DND-41 (cell line): ENCODE results near the gene SVIL.
"Not testable (repeated sequence)": the region's sequence is repeated elsewhere in the genome, so short reads cannot be mapped to it uniquely, and the experiment has no call there.

ENCODE experiments used
- ATAC-seq: fragments of 200-7000 bp; cut with Tn5 transposase; 3 replicates; pipeline ENCODE4 v1.9.1; 2021; ENCODE audit warnings: low read depth; ENCODE audit not compliant: insufficient read depth
- DNase-seq: peaks from one replicate; pipeline ENCODE4 v3.0.0-alpha.2; 2020
- H2AFZ ChIP-seq: 2 replicates; pipeline ENCODE4 v1.6.0; 2012; ENCODE audit warnings: low read depth, low read length
- H3K27ac ChIP-seq: 2 replicates; pipeline ENCODE4 v1.5.1; 2012; ENCODE audit warnings: low read length, inconsistent platforms
- H3K27me3 ChIP-seq: fragments of 200-600 bp; sonication (generic); 2 replicates; pipeline ENCODE4 v1.6.0; 2012; ENCODE audit warnings: low read length, mild to moderate bottlenecking, inconsistent platforms; ENCODE audit not compliant: insufficient read depth, poor library complexity
- H3K36me3 ChIP-seq: 2 replicates; pipeline ENCODE4 v1.5.1; 2012; ENCODE audit warnings: low read length, inconsistent platforms; ENCODE audit not compliant: insufficient read depth
- H3K4me1 ChIP-seq: 2 replicates; pipeline ENCODE4 v1.5.1; 2012; ENCODE audit warnings: mild to moderate bottlenecking, low read length; ENCODE audit not compliant: insufficient read depth
- H3K4me2 ChIP-seq: 2 replicates; pipeline ENCODE4 v1.6.0; 2012; ENCODE audit warnings: mild to moderate bottlenecking, moderate library complexity, low read length, inconsistent platforms; ENCODE audit not compliant: insufficient read depth
- H3K4me3 ChIP-seq, 2 experiments: fragments of 200-600 bp in 1 of 2; shearing (Covaris generic) in 1 of 2; 2 replicates each; pipeline ENCODE4 v1.5.1; 2012 to 2016; ENCODE audit warnings: inconsistent platforms in 2 of 2, low read length in 2 of 2, mild to moderate bottlenecking in 2 of 2, low read depth in 1 of 2, moderate library complexity in 1 of 2
- H3K79me2 ChIP-seq: 2 replicates; pipeline ENCODE4 v1.6.0; 2012; ENCODE audit warnings: low read length, inconsistent platforms; ENCODE audit not compliant: insufficient read depth
- H3K9ac ChIP-seq: 2 replicates; pipeline ENCODE4 v1.6.0; 2012; ENCODE audit warnings: low read depth, mild to moderate bottlenecking, inconsistent platforms, low read length, moderate library complexity
- H3K9me3 ChIP-seq: 2 replicates; pipeline ENCODE4 v1.5.1; 2012; ENCODE audit warnings: low read length, moderate library complexity, mild to moderate bottlenecking, inconsistent platforms; ENCODE audit not compliant: insufficient read depth, severe bottlenecking
- H4K20me1 ChIP-seq: 2 replicates; pipeline ENCODE4 v1.6.0; 2012; ENCODE audit warnings: low read length; ENCODE audit not compliant: insufficient read depth
- EZH2 ChIP-seq: IDR thresholded peaks from 3 replicates; pipeline ENCODE4 v1.6.1; 2012; ENCODE audit warnings: borderline replicate concordance, low read depth, mild to moderate bottlenecking, moderate library complexity, low read length, inconsistent platforms; ENCODE audit not compliant: severe bottlenecking
- TF ChIP-seq, protein P1 (sequence below): IDR thresholded peaks from 2 replicates; pipeline ENCODE4 v1.5.1; 2012; ENCODE audit warnings: borderline replicate concordance, low read length, moderate library complexity, mild to moderate bottlenecking; ENCODE audit not compliant: poor library complexity, severe bottlenecking; ENCODE audit errors: extremely low read depth

SVIL gene

DNA sequence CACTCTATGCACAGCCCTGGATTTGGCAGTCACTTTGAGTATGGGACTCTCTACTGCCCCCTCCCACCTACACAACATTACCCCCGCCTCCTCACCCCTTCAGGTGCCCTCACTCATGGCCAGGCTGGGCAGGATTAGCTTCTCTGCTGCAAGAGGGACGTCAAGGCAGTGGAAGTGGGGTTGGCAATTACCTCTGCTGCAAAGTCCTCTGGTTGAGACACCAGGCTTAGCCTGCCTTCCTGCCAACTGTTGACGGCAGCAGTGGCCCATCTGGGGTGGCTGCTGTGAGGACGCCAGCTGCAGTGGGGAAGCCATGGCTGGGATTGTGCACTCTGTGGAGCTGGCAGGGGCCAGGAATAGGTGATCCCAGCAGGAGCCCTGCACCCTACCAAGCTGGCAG, 26.7 kb downstream of the SVIL start:
- DNase-seq: no peak
- H3K27ac ChIP-seq: no peak overlapping the region
- TF ChIP-seq, protein P1, sequence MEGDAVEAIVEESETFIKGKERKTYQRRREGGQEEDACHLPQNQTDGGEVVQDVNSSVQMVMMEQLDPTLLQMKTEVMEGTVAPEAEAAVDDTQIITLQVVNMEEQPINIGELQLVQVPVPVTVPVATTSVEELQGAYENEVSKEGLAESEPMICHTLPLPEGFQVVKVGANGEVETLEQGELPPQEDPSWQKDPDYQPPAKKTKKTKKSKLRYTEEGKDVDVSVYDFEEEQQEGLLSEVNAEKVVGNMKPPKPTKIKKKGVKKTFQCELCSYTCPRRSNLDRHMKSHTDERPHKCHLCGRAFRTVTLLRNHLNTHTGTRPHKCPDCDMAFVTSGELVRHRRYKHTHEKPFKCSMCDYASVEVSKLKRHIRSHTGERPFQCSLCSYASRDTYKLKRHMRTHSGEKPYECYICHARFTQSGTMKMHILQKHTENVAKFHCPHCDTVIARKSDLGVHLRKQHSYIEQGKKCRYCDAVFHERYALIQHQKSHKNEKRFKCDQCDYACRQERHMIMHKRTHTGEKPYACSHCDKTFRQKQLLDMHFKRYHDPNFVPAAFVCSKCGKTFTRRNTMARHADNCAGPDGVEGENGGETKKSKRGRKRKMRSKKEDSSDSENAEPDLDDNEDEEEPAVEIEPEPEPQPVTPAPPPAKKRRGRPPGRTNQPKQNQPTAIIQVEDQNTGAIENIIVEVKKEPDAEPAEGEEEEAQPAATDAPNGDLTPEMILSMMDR: no peak
- TF ChIP-seq EZH2: no peak
- H3K9me3 ChIP-seq: peaks cover 26% of the 10 kb centered on the region
- peaks cover 16% of the 10 kb centered on the region for H3K36me3 ChIP-seq
- no peak overlapping the region for H2AFZ ChIP-seq
- no peak overlapping the region for H3K4me2 ChIP-seq
- no peak overlapping the region for H3K4me3 ChIP-seq
- H3K27me3 ChIP-seq: no peaks in the 10 kb centered on the region
- H4K20me1 ChIP-seq: no peaks in the 10 kb centered on the region; the same call in 1 of the 2 replicates
- ATAC-seq: no peak; the same call in 2 of the 3 replicates
- H3K79me2 ChIP-seq: no peaks in the 10 kb centered on the region
- no peak overlapping the region for H3K9ac ChIP-seq
- no peaks in the 10 kb centered on the region for H3K4me1 ChIP-seq

DNA sequence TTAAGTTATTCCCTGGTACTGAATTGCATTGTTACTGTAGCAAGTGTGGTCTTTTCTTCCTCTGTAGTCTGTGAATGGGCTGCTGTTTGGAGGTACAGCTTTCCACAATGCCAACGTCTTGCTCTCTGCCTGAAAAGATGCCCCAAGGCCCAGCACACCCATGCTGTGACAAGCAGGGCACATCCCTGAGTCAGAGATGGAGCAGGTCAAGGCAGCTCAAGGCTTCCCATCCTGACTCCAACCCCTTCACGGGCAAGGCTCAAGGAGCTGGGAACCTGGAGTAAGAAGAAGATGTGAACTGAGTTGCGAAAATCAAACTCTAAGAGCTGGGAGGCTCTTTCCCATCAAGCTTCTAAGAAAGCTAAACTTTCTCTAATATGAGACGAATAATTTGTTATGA, 27.2 kb downstream of the SVIL start:
- no peak overlapping the region for H3K4me2 ChIP-seq
- no peaks in the 10 kb centered on the region; the same call in 1 of the 2 replicates for H4K20me1 ChIP-seq
- H2AFZ ChIP-seq: no peak overlapping the region
- no peak for ATAC-seq
- H3K36me3 ChIP-seq: peaks cover 16% of the 10 kb centered on the region
- H3K27me3 ChIP-seq: no peaks in the 10 kb centered on the region
- no peak overlapping the region for H3K27ac ChIP-seq
- no peaks in the 10 kb centered on the region for H3K79me2 ChIP-seq
- H3K4me3 ChIP-seq: no peak overlapping the region
- H3K9me3 ChIP-seq: peaks cover 26% of the 10 kb centered on the region
- no peak for TF ChIP-seq EZH2
- TF ChIP-seq, protein P1: no peak
- H3K4me1 ChIP-seq: no peaks in the 10 kb centered on the region
- H3K9ac ChIP-seq: no peak overlapping the region
- no peak for DNase-seq

DNA sequence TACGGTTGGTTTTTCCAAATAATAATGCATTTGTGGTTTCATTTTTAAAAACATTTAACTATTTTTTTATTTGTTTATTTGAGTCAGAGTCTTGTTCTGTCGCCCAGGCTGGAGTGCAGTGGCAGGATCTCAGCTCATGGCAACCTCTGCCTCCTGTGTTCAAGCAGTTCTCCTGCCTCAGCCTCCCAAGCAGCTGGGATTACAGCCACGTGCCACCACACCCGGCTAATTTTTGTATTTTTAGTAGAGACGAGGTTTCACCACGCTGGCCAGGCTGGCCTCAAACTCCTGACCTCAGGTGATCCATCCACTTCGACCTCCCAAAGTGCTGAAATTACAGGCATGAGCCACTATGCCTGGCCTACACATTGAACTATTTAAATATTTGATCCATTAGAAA, 28.1 kb downstream of the SVIL start:
- not testable (repeated sequence) for DNase-seq

DNA sequence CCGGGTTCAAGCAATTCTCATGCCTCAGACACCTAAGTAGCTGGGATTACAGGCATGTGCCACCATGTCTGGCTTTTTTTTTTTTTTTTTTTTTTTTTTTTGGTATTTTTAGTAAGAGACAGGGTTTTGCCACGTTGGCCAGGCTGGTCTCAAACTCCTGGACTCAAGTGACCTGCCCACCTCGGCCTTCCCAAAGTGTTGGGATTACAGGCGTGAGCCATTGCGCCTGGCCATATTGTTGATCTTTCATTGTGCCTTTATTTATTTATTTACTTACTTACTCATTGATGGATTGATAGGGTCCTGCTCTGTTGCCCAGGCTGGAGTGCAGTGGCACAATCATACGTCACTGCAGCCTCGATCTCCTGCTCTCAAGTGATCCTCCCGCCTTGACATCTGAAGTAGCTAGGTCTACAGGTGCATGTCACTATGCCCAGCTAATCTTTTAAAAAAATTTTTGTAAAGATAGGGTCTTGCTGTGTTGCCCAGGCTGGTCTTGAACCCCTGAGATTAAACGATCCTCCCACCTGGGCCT, 30.4 kb downstream of the SVIL start:
- no peak for ATAC-seq
- Histone ChIP-seq H3K4me2 (no peak overlapping the region), H3K4me3 (no peak overlapping the region), H3K4me1 (no peaks in the 10 kb centered on the region), H3K9me3 (peaks cover 10% of the 10 kb centered on the region), H4K20me1 (peaks cover 2% of the 10 kb centered on the region; the same call in 1 of the 2 replicates), H3K79me2 (no peaks in the 10 kb centered on the region), H3K27me3 (no peaks in the 10 kb centered on the region), H3K36me3 (peaks cover 6% of the 10 kb centered on the region), H3K27ac (no peak overlapping the region), H3K9ac (no peak overlapping the region), H2AFZ (no peak overlapping the region)
- DNase-seq: no peak
- no peak for TF ChIP-seq EZH2
- TF ChIP-seq, protein P1: no peak

More for the DNA sequence above, 28.1 kb downstream of the SVIL start:
- H3K4me2 ChIP-seq, H3K4me3 ChIP-seq, H2AFZ ChIP-seq, H3K4me1 ChIP-seq, H3K9ac ChIP-seq, H3K27ac ChIP-seq, H4K20me1 ChIP-seq, H3K79me2 ChIP-seq, H3K27me3 ChIP-seq, ATAC-seq: not testable (repeated sequence)
- Histone ChIP-seq H3K9me3 (peaks cover 26% of the 10 kb centered on the region), H3K36me3 (peaks cover 16% of the 10 kb centered on the region)
